HG03066 (cell line): ENCODE results near the gene SPON1.
"Not testable (repeated sequence)": the region's sequence is repeated elsewhere in the genome, so short reads cannot be mapped to it uniquely, and the experiment has no call there.

Experiments used
- ATAC-seq: cut with Tn5 transposase; IDR thresholded peaks from one replicate; pipeline ENCODE4 v1.9.1; 2021; ENCODE audit warnings: low read depth; ENCODE audit not compliant: unreplicated experiment

The SPON1 gene

DNA sequence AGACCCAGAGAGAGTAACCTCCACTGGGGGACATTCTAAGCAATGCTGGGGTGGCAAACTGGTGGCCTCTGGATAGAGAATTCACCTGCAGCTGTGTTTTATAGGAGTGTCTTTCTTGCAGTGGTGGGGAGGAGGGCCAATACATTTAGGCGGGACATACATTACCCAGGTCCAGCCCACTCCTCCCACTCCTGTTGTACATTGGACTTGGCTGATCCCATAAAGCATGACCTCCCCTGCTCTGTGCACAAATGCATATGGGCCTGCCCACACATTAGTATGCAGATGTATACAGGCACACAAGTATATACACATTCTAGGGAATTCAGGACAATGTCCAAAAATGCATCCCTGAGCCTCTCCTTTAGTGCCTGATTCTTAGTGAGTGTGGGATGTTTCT, 297.4 kb downstream of the SPON1 start:
- no peak for ATAC-seq

DNA sequence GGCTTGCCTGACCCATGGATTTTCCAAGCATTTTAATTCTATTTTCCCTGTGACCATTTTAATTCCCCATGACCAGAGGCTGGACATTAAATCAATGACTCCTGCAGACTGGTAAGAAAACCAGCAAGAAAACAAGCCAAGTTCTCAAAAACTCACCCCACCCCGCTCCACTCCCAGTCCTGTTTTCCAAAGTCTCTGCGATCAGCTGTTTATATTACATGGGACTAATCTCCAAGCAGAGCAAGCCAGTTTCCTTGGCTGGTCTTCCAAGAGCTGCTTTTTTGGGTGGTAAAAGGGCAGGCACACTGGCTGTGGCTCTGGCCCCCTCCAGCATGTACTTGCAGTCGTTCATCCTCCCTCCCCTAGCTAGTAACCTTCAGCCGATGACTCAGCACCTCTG, 298.5 kb downstream of the SPON1 start:
- no peak for ATAC-seq

DNA sequence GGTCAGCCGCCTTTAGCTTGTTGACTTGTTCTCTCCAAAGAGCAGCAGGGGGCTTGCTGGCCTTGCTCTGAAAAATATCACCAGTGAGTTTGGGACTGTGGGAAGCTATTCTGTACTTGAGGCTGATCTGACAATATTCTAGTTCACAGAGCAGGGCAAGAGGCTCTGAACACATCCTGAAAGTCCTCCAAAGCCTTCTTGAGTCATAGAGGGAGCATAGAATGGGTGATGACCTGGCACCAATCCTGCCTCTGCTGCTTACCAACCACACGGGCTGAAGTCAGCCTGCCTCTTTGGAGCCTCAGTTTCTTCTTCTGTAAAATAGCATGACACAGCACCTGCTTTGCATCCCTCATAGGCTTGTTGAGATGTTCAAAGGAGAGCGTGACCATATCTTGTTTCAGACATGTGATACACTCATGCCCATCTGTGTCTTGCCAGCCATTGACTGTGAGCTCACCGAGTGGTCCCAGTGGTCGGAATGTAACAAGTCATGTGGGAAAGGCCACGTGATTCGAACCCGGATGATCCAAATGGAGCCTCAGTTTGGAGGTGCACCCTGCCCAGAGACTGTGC, 299.8 kb downstream of the SPON1 start:
- ATAC-seq, result no peak

DNA sequence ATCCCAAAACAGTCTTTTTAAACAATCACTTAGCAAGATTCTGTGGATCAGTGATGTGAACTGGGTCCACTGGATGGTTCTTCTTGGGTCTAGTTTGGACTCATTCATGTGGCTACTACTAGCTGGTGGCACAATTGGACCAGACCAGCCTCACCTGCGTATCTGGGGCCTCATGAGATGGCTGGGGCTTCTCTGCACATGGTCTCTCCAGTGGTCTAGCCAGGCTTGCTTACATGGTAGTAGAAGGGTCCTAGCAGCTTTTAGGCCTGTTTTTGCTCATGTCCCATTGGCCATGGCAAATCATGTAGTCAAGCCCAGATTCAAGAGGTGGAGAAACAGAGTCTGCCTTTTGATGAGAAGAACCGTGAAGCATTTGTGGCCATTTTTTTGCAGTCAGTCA, 302.4 kb downstream of the SPON1 start:
- no peak for ATAC-seq

DNA sequence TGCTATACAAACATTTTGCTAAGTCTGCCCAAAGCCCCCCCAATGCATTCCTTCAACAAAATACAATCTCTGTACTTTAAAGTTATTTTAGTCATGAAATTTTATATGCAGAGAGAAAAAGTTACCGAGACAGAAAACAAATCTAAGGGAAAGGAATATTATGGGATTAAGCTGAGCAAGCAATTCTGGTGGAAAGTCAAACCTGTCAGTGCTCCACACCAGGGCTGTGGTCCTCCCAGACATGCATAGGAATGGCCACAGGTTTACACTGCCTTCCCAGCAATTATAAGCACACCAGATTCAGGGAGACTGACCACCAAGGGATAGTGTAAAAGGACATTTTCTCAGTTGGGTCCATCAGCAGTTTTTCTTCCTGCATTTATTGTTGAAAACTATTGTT, 304.1 kb downstream of the SPON1 start:
- no peak for ATAC-seq

DNA sequence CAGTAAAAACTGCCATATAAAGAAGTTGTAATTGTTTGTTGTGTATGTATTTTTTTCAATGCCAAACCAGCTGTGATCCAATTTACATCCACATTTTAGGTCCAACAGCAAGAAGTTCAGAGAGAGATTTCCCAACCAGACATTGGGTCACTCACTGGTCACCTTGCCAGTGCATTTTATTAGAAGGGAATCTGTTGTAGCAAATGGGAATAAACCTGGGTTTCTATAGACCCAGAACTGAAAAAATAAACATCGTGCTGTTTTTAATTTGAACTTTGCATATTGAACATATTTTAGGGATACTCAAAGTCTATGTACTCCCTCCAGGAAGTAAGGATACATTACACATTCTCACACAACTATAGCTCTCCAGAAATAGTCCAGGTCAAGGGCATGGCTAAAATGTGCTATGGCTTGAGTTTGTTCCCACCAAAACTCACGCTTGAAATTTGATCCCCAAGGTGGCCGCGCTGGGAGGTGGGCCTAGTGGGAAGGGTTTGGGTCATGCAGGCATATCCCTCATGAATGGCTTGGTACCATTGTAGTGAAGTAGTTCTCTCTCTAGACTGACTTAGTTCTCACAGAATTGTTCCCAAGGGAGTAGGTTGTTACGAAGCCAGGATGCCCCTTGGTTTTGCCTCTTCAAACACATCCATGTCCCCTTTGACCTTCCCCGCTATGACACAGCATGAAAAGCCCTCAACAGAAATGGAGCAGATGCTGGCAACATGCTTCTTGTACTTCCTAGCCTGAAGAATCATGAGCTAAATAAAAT, 305.5 kb downstream of the SPON1 start:
- no peak for ATAC-seq

DNA sequence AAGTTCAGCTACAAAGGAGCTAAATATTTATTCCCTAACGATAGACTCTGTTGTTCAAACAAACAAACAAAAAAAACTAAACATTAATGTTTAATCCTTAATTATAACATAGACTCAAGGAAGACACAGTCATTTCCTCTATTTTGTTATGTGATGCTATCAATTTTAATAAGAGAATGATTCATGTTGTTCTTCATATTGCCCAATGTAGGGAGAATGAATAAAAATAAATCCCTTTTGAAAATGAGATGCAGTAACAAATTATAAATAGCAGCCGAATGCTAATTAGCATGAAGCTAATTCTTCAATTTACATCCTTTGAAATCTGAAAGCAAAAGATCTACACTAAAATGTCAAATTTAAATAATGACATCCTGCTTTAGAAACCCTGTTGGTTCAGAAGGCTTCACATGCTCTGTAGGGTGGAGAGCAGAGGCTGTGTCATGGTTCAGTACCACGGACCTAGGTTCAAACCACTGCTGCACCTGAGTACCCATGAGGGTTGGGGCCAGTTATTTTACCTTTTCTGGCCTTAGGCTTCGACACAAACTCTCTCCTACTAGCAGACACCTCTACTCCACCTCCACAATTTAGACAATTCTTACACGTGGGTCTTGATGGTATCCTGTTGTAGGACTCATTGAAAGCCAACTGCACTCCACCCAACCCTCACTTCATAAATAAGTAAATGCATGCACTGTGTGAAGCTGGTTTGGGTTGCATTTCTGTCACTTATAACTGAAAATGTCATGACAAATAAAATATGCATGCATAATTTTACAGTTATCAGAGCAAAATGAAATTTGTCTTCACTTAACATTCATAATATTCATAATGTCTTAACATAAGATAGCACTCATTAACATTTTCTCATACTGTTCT, 307.4 kb downstream of the SPON1 start:
- ATAC-seq, result no peak

DNA sequence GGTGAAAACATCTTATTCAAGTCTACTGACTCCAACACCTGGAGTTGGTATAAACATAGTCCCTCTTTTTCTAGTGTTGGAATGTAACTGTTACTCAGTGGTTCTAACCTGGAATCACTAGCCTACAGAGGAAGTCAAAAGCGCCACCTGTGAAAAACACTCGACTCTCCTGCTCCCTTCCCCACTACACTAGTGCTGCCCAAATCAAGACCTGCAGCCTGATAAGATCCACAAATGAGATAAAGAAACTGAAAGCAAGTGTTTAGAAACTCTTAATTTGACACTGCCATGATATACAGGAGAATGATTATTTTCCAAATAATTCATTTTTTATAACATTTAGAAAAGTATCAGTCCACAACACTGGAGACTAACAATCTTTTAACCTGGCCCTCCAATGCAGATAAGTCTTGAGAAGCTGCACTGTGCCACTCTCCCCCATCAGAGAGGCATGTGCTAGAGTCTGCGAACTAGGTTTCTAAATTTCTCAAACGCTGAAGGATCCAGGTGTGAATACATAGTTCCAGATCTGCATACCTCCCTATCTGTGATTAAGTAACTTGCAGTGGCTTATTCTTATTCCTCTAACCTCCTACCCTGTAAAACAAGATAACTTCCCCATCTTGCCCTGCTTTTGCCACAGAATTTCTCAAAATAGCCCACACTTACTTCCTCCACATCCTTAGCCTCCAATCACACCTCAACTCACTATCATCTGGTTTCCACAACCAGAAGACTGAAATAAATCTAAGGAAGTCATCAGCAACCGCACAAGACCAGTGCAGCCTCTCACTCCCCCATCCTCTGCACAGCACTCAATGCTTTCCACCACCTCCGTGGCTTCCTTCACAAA, 308.4 kb downstream of the SPON1 start:
- ATAC-seq, result peak; percentile 58

DNA sequence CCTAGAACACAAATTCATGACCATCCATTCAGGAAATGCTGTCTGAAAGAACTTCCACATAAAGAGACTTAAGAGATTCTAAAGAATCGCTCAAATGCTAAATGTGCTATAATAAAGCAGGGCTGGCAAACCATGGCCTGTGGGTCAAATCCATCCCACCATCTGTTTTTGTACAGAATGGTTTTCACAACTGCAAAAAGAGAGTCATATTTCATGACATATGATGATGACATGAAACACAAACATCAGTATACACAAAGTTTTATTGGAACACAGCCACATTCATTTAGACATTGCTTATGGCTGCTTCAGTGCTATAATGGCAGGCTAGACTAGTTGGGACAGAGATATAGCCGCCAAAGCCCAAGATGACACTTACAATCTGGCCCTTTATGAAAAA, 311.4 kb downstream of the SPON1 start:
- no peak for ATAC-seq

DNA sequence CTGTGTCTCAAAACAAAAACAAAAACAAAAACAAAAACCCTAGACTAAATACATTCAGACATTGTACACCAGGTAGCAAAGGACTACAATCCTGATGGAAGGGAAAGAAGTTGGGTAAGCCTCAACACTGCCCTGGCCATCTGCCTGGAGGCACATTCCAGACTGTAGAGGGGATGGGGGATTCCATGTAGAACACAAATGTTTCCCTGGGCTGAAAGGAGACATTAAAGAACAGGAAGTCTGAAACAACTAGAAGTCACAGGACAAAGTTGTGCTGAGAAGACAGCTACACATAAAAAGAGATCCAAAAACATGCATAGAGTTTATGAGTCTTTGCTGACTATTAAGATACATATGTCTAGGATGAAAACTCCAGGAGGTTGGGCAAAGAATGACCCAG, 312.6 kb downstream of the SPON1 start:
- no peak for ATAC-seq

DNA sequence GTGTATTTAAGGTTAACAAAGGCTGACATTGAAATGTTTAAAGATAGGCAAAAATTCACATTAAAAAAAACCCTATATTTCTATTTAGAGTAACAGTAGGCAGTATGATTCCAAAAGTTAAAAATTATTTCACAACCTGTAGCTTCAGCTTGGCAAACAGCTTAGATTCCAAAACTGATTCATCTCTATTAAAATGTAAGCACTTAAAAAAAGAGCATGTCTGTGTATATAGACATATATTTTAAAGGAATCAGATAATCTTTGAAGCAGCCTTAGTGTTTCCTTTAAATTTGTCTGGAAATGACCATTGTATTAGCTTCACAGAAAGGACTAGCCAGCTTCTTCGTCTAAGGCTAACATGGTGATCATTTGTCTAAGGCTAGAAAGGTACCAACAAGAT, 316.3 kb downstream of the SPON1 start:
- ATAC-seq, result not testable (repeated sequence)

DNA sequence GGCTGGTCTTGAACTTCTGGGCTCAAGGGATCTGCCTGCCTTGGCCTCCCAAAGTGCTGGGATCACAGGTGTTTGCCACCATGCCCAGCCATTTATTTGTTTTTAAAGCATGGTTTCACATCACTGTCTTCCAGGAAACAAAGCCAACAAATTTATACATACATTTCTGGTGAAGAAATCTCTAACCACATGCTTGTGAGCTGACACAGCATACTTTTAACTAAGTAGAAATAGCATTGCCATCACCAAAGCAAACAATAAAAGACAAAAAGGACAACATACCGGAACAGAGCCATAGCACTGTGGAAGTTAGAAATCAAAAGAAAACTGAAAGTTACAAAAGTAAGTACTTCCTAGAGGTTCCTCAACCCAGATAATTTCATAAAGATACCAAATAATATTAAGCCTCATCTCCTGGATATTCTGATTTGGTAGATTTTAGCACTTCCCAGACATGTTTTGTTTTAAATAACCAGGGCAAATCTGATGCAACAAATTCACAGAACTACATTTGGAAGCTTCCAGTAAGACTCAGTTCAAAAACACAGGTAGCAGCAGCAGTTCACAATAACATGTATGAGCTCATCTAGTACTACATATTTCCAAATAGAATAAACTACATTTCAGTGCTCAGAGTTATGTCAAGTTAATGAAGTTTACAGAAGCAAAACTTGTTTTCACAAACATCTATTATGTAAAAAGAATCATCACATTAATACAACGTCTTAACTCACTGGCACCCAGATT, 325.8 kb downstream of the SPON1 start:
- no peak for ATAC-seq

DNA sequence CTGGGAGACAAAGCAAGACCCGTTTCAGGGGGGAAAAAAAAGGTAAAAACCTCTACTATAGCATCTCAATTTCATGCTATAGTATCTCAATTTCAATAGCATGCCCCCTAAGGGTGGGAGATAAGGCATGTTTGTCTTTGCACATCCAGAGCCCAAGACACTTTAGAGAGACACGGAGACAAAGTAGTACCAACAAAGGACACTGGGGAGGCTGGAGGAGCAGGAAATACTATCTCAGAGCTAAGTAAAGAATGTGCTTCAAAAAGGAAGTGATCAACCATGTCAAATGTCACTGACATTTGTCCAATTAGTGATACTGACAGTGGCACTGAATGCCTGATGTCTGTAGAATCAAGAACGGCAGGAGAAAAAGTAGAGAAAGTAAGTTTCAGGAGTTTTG, 327.9 kb downstream of the SPON1 start:
- ATAC-seq, result no peak

DNA sequence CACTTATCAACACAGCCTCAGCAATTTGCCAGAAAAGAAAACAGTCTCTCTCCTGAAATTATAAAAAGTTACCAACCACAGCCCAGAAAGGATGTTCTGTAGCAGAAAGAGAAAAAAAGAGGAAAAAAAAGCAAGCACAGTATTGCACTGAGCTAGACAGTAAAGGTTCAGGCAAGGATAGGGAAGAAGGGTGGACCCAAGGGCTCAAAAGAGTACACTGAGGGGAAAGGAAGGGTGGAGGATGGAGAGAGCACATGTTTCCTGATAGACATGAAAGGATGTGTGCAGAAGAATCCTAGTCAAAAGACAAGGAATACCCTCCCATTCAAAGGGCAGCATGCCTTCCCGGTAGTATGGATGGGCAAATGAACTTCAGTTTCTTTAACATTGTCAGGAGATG, 337.4 kb downstream of the SPON1 start:
- no peak for ATAC-seq

DNA sequence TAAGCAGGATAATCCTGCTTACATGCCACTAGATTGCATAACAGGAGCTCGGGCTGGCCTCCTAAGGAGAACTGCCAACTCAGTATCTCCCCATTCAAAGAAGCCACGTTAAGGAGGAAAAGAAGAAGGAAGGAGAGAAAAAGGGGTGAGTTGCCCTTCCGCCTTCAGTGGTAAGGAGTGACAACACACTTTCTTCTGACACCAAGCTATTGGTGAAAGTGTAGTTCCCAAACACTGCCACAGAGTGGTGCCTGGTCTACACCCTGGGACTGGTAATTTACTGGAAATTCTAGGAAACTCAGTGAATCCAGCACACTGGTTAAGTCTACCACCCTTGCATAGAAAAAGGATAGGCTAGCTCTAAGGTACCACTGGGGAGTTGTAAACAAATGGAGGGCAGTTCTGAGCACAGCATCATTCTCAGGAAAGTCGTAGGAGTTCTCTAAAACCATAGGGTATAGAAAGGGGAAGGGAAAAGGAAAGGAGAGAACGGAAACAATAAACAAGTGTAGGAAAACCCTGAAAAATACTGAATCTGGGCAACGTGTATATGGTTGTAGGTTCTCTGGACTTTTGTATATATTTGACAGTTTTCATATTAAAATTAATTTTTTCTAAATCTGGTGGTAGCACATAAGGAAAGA, 338.3 kb downstream of the SPON1 start:
- ATAC-seq, result peak; percentile 84

DNA sequence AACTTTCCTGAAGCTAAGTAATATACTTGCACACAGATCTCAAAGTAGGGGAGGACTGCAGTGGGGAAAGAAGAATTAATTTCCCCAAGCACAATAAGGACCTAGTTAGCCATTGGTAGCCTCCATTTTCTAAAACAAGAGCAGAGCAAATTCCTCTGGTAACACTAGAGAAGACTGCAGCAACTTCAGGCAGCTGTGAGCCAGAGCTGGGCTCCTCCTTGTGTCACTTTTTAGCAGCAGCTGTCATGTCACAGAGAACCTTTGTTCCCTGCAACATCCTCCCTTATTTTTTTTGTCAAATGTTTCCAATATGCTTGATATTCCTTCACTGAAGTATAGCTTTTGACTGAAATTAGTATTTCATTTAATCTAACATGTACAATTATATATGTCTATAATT, 342.1 kb downstream of the SPON1 start:
- ATAC-seq, result no peak

DNA sequence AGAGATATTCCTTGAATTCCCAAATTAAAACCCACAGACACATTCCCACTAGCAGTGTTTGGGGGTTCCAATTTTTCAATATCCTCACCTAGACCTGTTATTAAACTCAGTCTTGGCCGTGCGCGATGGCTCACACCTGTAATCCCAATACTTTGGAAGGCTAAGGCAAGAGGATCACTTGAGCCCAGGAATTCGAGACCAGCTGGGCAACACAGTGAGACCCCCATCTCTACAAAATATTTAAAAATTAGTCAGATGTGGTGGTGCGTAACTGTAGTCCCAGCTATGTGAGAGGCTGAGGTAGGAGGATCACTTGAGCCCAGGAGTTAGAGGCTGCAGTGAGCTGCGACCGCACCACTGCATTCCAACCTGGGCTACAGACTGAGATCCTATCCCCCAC, 343.1 kb downstream of the SPON1 start:
- ATAC-seq, result no peak

DNA sequence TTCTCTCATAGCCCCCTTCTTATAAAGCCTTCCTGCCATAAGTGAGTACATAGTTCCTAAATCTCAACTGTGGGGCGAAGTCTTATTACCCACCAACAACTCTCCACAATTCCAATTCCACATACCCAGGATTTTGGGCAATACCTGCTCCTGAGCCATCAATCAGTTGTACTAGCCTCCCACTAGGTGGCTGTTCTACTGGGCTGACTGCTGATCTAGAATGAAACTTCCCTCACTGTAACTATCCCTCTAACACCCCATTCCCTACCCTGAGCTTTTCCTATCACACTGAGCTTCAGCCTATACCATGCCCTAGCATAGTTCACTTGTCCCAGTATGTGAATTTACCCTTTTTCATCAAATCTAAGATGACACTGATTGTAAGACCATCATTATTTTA, 344.0 kb downstream of the SPON1 start:
- no peak for ATAC-seq

DNA sequence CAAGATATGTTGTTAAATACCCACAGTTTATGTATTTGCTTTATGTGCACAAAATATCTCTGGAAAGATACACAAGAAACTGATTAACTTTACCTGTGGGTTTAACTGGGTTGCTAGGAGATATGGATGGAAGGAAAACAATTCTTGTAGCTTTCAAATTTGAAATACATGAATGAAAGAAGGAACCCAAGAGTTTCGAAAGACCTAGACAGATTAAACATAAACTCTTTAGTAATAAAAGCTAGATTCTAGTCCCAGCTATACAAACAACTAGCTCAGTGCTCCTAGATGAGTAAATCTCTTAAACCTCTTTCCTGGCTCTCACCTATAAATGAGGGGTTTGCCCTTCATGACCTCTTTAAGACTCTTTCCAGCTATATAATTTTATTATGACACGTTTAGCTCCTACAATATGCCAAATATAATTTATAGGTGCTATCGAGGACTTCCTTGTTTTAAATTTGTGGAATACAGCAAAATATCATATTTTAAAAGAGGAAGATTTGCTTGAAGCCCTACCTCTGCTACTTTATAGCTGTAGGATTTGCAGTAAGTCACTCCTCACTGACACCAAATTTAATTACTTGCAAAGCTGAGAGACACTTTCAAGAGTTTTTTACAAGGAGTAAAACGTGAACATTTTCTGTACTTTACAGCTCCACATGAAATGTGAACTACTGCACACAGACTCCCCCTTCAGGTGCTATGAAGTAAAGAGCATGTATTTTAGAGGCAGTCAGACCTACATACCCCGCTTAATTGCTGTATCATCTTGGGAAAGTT, 345.8 kb downstream of the SPON1 start:
- ATAC-seq, result no peak
